AG09319 (cell line): Measurements from ENCODE around the gene CAPN15.
"Not testable (repeated sequence)": the region's sequence is repeated elsewhere in the genome, so short reads cannot be mapped to it uniquely, and the experiment has no call there.

Experiments
- DNase-seq: peaks from one replicate; pipeline ENCODE4 v3.0.0-alpha.2; 2010; ENCODE audit warnings: low read depth; ENCODE audit errors: extremely low read depth
- CTCF ChIP-seq: IDR thresholded peaks from 2 replicates; pipeline ENCODE4 v1.5.1; 2011; ENCODE audit warnings: low read depth, mild to moderate bottlenecking, inconsistent platforms, low read length, moderate library complexity

CAPN15 gene

GRCh38 chr16:527015-527903 lies at the start of gene CAPN15:
Gene CAPN15, plus strand, starts transcription at chr16:527712. Its CDS starts 19,127 bp downstream, at chr16:546839.
- no peak for TF ChIP-seq CTCF
- peak; percentile 69 for DNase-seq

GRCh38 chr16:478287-478686 lies 49.2 kb upstream of the CAPN15 start:
- not testable (repeated sequence) for DNase-seq

DNA sequence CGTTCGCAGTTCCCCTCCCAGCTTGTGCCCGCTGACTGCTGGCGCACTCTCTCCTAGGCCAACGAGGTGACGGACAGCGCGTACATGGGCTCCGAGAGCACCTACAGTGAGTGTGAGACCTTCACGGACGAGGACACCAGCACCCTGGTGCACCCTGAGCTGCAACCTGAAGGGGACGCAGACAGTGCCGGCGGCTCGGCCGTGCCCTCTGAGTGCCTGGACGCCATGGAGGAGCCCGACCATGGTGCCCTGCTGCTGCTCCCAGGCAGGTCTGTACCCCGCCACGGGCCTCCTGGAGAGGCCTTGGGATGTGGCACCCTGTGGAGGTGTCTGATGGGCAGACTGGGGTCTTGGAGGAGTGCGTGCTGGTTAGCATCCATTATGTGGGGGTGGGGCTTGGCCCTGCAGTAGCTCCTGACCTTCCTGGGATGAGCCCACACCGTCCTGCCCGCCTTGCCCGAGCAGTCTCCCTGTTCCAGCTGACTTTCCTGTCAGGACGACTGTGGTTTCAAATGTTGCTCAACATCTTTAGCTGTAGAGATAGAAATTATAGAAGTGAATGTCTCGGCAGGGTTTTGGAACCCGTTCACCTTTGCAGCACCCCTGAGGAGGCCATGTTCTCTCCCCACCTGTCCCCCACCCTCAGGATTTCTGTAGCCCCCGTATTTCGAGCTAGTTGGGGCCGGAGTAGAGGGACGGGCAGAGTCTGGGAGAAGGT lies 44.9 kb upstream of the CAPN15 start:
- DNase-seq = no peak
- no peak for TF ChIP-seq CTCF

DNA sequence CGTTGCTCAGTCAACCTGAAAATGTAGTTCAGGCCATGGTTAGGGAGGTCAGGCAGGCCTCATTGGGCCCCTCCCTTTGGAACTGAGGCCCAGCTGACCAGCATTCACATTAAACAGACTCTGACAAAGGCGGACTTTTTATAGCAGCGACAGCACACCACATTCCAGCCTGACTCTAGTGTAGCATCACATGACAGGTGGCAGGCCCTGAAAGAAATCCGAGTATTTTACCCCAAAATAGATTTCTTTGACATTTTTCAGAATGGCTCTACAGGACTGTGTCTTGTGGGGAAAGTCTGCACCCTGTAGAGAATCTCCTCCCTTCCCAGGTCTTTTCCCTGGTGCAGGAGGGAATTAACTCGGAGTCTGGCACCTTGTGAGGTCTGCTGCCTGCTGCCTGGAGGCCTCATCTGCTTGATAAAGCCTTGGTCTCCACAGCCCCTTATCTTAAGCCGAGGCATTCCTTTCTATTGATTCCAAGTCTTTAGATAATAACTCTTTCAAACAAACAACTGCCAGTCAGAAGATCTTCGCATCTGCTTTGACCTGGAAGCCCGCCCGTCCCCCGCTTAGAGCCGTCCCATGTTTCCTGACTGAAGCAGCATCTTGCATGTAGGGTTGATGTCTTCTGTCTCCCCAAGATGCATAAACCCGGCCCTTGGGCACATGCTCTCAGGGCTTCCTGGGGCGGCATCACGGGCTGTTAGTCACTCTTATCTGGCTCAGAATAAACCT lies 44.0 kb upstream of the CAPN15 start:
- no peak for TF ChIP-seq CTCF
- no peak for DNase-seq

GRCh38 chr16:489606-490005 lies 37.9 kb upstream of the CAPN15 start:
- DNase-seq = no peak
- TF ChIP-seq CTCF = no peak

DNA sequence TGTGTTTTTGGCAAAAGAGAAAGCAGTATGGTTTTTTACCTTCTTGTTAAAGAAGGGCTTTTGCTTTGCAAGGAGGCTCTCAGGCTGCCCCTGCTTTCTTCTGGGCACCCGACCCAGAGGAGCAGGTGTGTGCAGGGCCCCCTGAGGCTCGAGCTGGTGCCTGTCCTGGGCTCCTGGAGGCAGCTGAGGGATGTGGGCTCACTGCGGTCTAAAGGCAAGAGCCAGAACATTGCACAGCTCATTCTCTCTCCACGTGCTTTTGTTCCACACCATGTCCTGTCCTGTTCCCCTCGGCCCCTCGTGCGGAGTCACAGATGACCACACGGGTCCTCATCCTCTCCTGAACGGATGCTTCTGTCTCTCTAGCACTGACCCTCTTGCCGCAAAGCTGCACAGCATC lies 36.7 kb upstream of the CAPN15 start:
- no peak for DNase-seq
- TF ChIP-seq CTCF = no peak

DNA sequence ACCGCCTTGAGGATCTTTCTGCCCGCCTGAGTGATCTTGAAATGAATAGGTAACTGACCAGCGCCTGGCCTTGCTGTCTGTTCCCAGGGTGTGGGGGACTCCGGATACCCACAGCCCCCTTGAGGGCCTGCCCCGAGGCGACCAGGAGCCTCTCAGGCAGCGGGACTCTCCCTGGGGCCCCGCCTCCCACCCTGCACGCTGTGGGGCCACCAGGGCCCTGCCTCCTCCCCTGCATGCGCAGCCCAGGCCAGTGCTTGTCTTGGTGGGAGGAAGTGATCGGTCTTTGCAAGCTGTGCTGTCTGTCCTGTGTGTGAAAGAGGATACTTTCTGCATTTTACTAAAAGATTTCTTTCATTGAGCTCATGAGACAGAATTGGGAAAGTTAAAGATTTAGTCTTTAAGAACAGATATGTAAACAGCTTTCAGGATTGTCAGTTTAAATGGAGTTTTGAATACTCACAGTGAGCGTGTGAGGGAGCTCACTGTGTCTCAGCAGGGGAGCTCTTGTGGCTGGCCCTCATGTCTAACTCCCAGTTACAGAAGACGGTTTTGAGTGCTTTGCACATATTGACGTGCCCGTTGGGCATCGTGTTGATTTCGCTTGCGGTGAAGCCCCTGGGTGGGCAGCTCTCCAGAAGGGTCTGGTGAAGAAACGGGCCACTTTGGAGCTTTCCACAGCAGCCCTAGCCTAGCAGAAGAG lies 36.1 kb upstream of the CAPN15 start:
- no peak for DNase-seq
- TF ChIP-seq CTCF = no peak
